ENCODE measurements around the gene ZNF385D.

Gene ZNF385D

DNA sequence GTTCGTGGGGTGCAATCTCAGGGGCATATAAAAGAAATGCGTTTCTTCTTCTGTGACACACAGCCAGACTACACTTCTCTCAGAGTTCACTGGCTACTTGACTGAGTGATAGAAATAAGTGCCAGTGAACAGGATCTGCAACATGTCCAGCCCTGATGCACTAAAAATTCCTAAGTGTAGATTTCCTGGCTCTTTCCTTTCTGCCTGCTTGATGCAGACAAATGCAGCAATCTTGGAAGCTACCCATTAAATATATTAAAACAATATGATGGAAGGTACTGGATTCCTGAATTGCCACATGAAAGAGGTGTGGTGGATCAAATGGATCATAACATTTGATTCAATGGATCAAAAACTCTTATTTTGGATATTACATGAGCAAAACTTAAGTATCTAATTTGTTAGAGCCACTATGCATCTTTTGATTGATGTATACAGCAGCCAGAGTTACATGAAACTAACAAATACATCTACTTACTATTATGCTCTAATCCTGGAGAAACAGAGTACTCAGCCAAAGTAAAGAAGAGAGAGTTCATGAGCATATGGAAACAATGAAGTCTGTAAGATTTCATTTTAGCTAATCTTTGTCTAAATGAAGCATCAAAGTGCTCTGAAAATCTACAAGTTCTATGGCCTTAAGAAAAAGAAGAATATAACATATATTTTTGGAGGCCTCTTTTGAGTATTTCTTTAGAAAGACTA lies 222.6 kb downstream of the ZNF385D start:
- no peaks in the 10 kb centered on the region for H3K4me1 ChIP-seq (ENCODE audit: insufficient read depth, low read length)
- no peak overlapping the region for H3K9ac ChIP-seq (ENCODE audit: low read depth, low read length)
- no peak overlapping the region for H3K4me3 ChIP-seq (ENCODE audit: low read depth in 1 of 2, low read length in 2 of 2)
- no peak for DNase-seq
- H3K27ac ChIP-seq (ENCODE audit: low read length), result no peak overlapping the region
- no peaks in the 10 kb centered on the region for H3K79me2 ChIP-seq (ENCODE audit: insufficient read depth, low read length)
- no peak for TF ChIP-seq EZH2 (IDR thresholded peaks at IDR 0.05; ENCODE audit: borderline replicate concordance, low read depth, low read length, severe bottlenecking)
- TF ChIP-seq, protein P1, sequence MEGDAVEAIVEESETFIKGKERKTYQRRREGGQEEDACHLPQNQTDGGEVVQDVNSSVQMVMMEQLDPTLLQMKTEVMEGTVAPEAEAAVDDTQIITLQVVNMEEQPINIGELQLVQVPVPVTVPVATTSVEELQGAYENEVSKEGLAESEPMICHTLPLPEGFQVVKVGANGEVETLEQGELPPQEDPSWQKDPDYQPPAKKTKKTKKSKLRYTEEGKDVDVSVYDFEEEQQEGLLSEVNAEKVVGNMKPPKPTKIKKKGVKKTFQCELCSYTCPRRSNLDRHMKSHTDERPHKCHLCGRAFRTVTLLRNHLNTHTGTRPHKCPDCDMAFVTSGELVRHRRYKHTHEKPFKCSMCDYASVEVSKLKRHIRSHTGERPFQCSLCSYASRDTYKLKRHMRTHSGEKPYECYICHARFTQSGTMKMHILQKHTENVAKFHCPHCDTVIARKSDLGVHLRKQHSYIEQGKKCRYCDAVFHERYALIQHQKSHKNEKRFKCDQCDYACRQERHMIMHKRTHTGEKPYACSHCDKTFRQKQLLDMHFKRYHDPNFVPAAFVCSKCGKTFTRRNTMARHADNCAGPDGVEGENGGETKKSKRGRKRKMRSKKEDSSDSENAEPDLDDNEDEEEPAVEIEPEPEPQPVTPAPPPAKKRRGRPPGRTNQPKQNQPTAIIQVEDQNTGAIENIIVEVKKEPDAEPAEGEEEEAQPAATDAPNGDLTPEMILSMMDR (IDR thresholded peaks at IDR 0.05; ENCODE audit: borderline replicate concordance, extremely low read depth, low read length, poor library complexity, severe bottlenecking), result no peak
- H3K4me2 ChIP-seq (ENCODE audit: insufficient read depth, low read length), result no peak overlapping the region
- H4K20me1 ChIP-seq (ENCODE audit: insufficient read depth, low read length), result no peaks in the 10 kb centered on the region
- no peaks in the 10 kb centered on the region for H3K27me3 ChIP-seq (ENCODE audit: insufficient read depth, low read length, poor library complexity)
- no peaks in the 10 kb centered on the region for H3K36me3 ChIP-seq (ENCODE audit: insufficient read depth, low read length)
- no peak overlapping the region for H2AFZ ChIP-seq (ENCODE audit: low read depth, low read length)
- no peaks in the 10 kb centered on the region for H3K9me3 ChIP-seq (ENCODE audit: insufficient read depth, low read length, severe bottlenecking)
- no peak for ATAC-seq (ENCODE audit: insufficient read depth, low read depth)

GRCh38 chr3:21526461-21526860 lies 224.5 kb downstream of the ZNF385D start:
- H3K4me1 ChIP-seq (ENCODE audit: insufficient read depth, low read length), result no peaks in the 10 kb centered on the region
- H3K4me3 ChIP-seq (ENCODE audit: low read depth in 1 of 2, low read length in 2 of 2), result no peak overlapping the region
- no peaks in the 10 kb centered on the region for H3K36me3 ChIP-seq (ENCODE audit: insufficient read depth, low read length)
- H3K9ac ChIP-seq (ENCODE audit: low read depth, low read length), result no peak overlapping the region
- H3K27me3 ChIP-seq (ENCODE audit: insufficient read depth, low read length, poor library complexity), result no peaks in the 10 kb centered on the region
- no peak overlapping the region for H2AFZ ChIP-seq (ENCODE audit: low read depth, low read length)
- no peaks in the 10 kb centered on the region for H3K9me3 ChIP-seq (ENCODE audit: insufficient read depth, low read length, severe bottlenecking)
- no peak overlapping the region for H3K27ac ChIP-seq (ENCODE audit: low read length)
- H4K20me1 ChIP-seq (ENCODE audit: insufficient read depth, low read length), result no peaks in the 10 kb centered on the region
- no peaks in the 10 kb centered on the region for H3K79me2 ChIP-seq (ENCODE audit: insufficient read depth, low read length)
- no peak for ATAC-seq (ENCODE audit: insufficient read depth, low read depth)
- no peak overlapping the region for H3K4me2 ChIP-seq (ENCODE audit: insufficient read depth, low read length)
- no peak for TF ChIP-seq EZH2 (IDR thresholded peaks at IDR 0.05; ENCODE audit: borderline replicate concordance, low read depth, low read length, severe bottlenecking)
- TF ChIP-seq, protein P1 (IDR thresholded peaks at IDR 0.05; ENCODE audit: borderline replicate concordance, extremely low read depth, low read length, poor library complexity, severe bottlenecking), result no peak
- no peak for DNase-seq

DNA sequence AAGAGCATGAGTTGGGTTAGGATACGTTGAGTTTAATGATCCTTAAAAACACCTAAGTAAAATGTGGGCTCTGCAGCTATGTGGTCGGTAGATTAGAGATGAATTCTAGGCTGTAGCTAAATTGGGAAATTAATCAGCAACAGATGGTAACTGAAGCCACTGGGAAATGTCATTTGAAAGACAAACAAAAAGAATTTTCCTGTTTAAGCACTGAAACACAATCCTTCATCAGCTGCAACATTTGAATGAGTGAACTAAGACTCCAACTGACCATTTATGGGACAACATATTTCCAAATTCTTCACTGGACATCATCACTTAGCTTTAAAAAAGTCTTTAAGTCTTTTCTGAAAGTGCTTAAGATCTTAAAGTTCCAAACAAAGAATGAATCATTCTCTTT lies 226.9 kb downstream of the ZNF385D start:
- Histone ChIP-seq H2AFZ (ENCODE audit: low read depth, low read length) (no peak overlapping the region), H3K9ac (ENCODE audit: low read depth, low read length) (no peak overlapping the region), H3K4me2 (ENCODE audit: insufficient read depth, low read length) (no peak overlapping the region), H3K9me3 (ENCODE audit: insufficient read depth, low read length, severe bottlenecking) (no peaks in the 10 kb centered on the region), H3K27me3 (ENCODE audit: insufficient read depth, low read length, poor library complexity) (no peaks in the 10 kb centered on the region), H4K20me1 (ENCODE audit: insufficient read depth, low read length) (no peaks in the 10 kb centered on the region), H3K4me3 (ENCODE audit: low read depth in 1 of 2, low read length in 2 of 2) (no peak overlapping the region), H3K79me2 (ENCODE audit: insufficient read depth, low read length) (no peaks in the 10 kb centered on the region), H3K27ac (ENCODE audit: low read length) (no peak overlapping the region), H3K36me3 (ENCODE audit: insufficient read depth, low read length) (no peaks in the 10 kb centered on the region), H3K4me1 (ENCODE audit: insufficient read depth, low read length) (no peaks in the 10 kb centered on the region)
- no peak for TF ChIP-seq EZH2 (IDR thresholded peaks at IDR 0.05; ENCODE audit: borderline replicate concordance, low read depth, low read length, severe bottlenecking)
- TF ChIP-seq, protein P1 (IDR thresholded peaks at IDR 0.05; ENCODE audit: borderline replicate concordance, extremely low read depth, low read length, poor library complexity, severe bottlenecking), result no peak
- no peak for DNase-seq
- ATAC-seq (ENCODE audit: insufficient read depth, low read depth), result no peak
